HEK293 (cell line): ENCODE measurements around the gene AKR1C8.

ENCODE experiments used
- CTCF ChIA-PET: fragments of 350-600 bp; formaldehyde crosslinking; extraction: SDS; loops from one replicate; lab custom pipeline; 2021; ENCODE audit warnings: antibody characterized with exemption; lab: Yijun Ruan, JAX
- POLR2A ChIA-PET: fragments of 300-600 bp; formaldehyde crosslinking; extraction: SDS; loops from one replicate; lab custom pipeline; 2020; ENCODE audit warnings: antibody characterized with exemption, inconsistent platforms; lab: Yijun Ruan, JAX
- H3K27ac ChIP-seq: fragments of 200-500 bp; sonication (Bioruptor generic); 2 replicates; pipeline ENCODE4 v1.5.1; 2014; ENCODE audit warnings: low read depth, low read length, control low read depth, inconsistent platforms; ENCODE audit errors: extremely low read depth
- H3K36me3 ChIP-seq, 2 experiments: fragments of 200-500 bp in 1 of 2; sonication (Bioruptor generic) in 1 of 2; 1 replicate in 1 of 2; 2 replicates in 1 of 2; pipeline ENCODE4 v1.5.1; 2014 to 2017; ENCODE audit warnings: inconsistent platforms in 2 of 2, low read length in 2 of 2; ENCODE audit not compliant: control insufficient read depth in 2 of 2, insufficient read depth in 1 of 2
- H3K4me1 ChIP-seq: fragments of 200-500 bp; sonication (Bioruptor generic); 2 replicates; pipeline ENCODE4 v1.5.1; 2014; ENCODE audit warnings: mild to moderate bottlenecking, low read length, inconsistent platforms; ENCODE audit not compliant: control insufficient read depth, insufficient read depth
- H3K4me3 ChIP-seq: 2 replicates; pipeline ENCODE4 v1.5.1; 2011; ENCODE audit warnings: low read depth, mild to moderate bottlenecking, control low read depth, low read length, moderate library complexity
- H3K9me3 ChIP-seq: fragments of 200-500 bp; sonication (Bioruptor generic); 2 replicates; pipeline ENCODE4 v1.5.1; 2014; ENCODE audit warnings: low read depth, low read length, inconsistent platforms; ENCODE audit not compliant: control insufficient read depth, insufficient read depth
- AEBP2 ChIP-seq: fragments of 450-650 bp; formaldehyde crosslinking; IDR thresholded peaks from 2 replicates; pipeline ENCODE4 v1.5.1; 2016; ENCODE audit warnings: missing biosample characterization, missing genetic modification characterization, borderline replicate concordance
- KLF16 ChIP-seq: fragments of 450-650 bp; formaldehyde crosslinking; IDR thresholded peaks from 2 replicates; pipeline ENCODE4 v1.5.1; 2017; ENCODE audit warnings: missing biosample characterization, missing genetic modification characterization
- KLF7 ChIP-seq: fragments of 450-650 bp; formaldehyde crosslinking; IDR thresholded peaks from 2 replicates; pipeline ENCODE4 v1.5.1; 2016; ENCODE audit warnings: missing biosample characterization, missing genetic modification characterization, borderline replicate concordance
- PATZ1 ChIP-seq: fragments of 450-650 bp; formaldehyde crosslinking; IDR thresholded peaks from 2 replicates; pipeline ENCODE4 v1.5.1; 2016; ENCODE audit warnings: missing biosample characterization, missing genetic modification characterization
- PRDM6 ChIP-seq: fragments of 450-650 bp; formaldehyde crosslinking; IDR thresholded peaks from 2 replicates; pipeline ENCODE4 v1.5.1; 2017; ENCODE audit warnings: missing biosample characterization, missing genetic modification characterization
- SP2 ChIP-seq: fragments of 450-650 bp; formaldehyde crosslinking; IDR thresholded peaks from 2 replicates; pipeline ENCODE4 v1.5.1; 2016; ENCODE audit warnings: missing biosample characterization, missing genetic modification characterization
- TSHZ1 ChIP-seq: fragments of 450-650 bp; formaldehyde crosslinking; IDR thresholded peaks from 2 replicates; pipeline ENCODE4 v1.5.1; 2016; ENCODE audit warnings: missing biosample characterization, missing genetic modification characterization, borderline replicate concordance
- ZBTB44 ChIP-seq: fragments of 450-650 bp; IDR thresholded peaks from 2 replicates; pipeline ENCODE4 v1.5.1; 2018; ENCODE audit warnings: missing biosample characterization, mild to moderate bottlenecking, missing genetic modification characterization
- ZBTB6 ChIP-seq: fragments of 450-650 bp; formaldehyde crosslinking; IDR thresholded peaks from 2 replicates; pipeline ENCODE4 v1.5.1; 2017; ENCODE audit warnings: missing biosample characterization, missing genetic modification characterization
- ZNF169 ChIP-seq: fragments of 450-650 bp; formaldehyde crosslinking; IDR thresholded peaks from 2 replicates; pipeline ENCODE4 v1.5.1; 2016; ENCODE audit warnings: missing biosample characterization, missing genetic modification characterization
- ZNF248 ChIP-seq: fragments of 450-650 bp; formaldehyde crosslinking; IDR thresholded peaks from 2 replicates; pipeline ENCODE4 v1.5.1; 2017; ENCODE audit warnings: missing biosample characterization, missing genetic modification characterization
- ZNF362 ChIP-seq: fragments of 450-650 bp; formaldehyde crosslinking; IDR thresholded peaks from 2 replicates; pipeline ENCODE4 v1.5.1; 2016; ENCODE audit warnings: missing biosample characterization, missing genetic modification characterization
- ZNF37A ChIP-seq: fragments of 450-650 bp; IDR thresholded peaks from 2 replicates; pipeline ENCODE4 v1.5.1; 2018; ENCODE audit warnings: missing biosample characterization, missing genetic modification characterization
- ZNF501 ChIP-seq: fragments of 450-650 bp; formaldehyde crosslinking; IDR thresholded peaks from 2 replicates; pipeline ENCODE4 v1.5.1; 2016; ENCODE audit warnings: missing biosample characterization, missing genetic modification characterization
- ZNF530 ChIP-seq: fragments of 450-650 bp; formaldehyde crosslinking; IDR thresholded peaks from 2 replicates; pipeline ENCODE4 v1.5.1; 2016; ENCODE audit warnings: low read depth, missing biosample characterization, missing genetic modification characterization
- ZNF561 ChIP-seq: fragments of 450-650 bp; IDR thresholded peaks from 2 replicates; pipeline ENCODE4 v1.5.1; 2018; ENCODE audit warnings: missing biosample characterization, missing genetic modification characterization, borderline replicate concordance
- ZNF600 ChIP-seq: fragments of 450-650 bp; formaldehyde crosslinking; IDR thresholded peaks from 2 replicates; pipeline ENCODE4 v1.5.1; 2016; ENCODE audit warnings: missing biosample characterization, missing genetic modification characterization
- ZNF623 ChIP-seq: fragments of 450-650 bp; formaldehyde crosslinking; IDR thresholded peaks from 2 replicates; pipeline ENCODE4 v1.5.1; 2016; ENCODE audit warnings: missing biosample characterization, missing genetic modification characterization
- ZNF664 ChIP-seq: fragments of 450-650 bp; formaldehyde crosslinking; IDR thresholded peaks from 2 replicates; pipeline ENCODE4 v1.5.1; 2016; ENCODE audit warnings: missing biosample characterization, missing genetic modification characterization
- ZNF747 ChIP-seq: fragments of 450-650 bp; formaldehyde crosslinking; IDR thresholded peaks from 2 replicates; pipeline ENCODE4 v1.5.1; 2016; ENCODE audit warnings: missing biosample characterization, missing genetic modification characterization
- ZNF768 ChIP-seq: fragments of 450-650 bp; formaldehyde crosslinking; IDR thresholded peaks from 2 replicates; pipeline ENCODE4 v1.5.1; 2018; ENCODE audit warnings: missing biosample characterization, mild to moderate bottlenecking, missing genetic modification characterization
- ZNF791 ChIP-seq: fragments of 450-650 bp; formaldehyde crosslinking; IDR thresholded peaks from 2 replicates; pipeline ENCODE4 v1.5.1; 2016; ENCODE audit warnings: missing biosample characterization, missing genetic modification characterization

Gene AKR1C8

GRCh38 chr10:5159126-5159525 lies 25.8 kb downstream of the AKR1C8 start (continued):
- TF ChIP-seq ZNF561 (no peak), ZNF501 (tag by site-specific recombination) (no peak), PRDM6 (tag by site-specific recombination) (no peak), ZNF600 (tag by site-specific recombination) (no peak), ZNF664 (tag by site-specific recombination) (no peak), ZBTB44 (tag by site-specific recombination) (no peak), KLF16 (tag by site-specific recombination) (no peak)

GRCh38 chr10:5157501-5157900 lies 27.4 kb downstream of the AKR1C8 start:
- TF ChIP-seq ZNF530 (tag by site-specific recombination) (no peak), ZNF501 (tag by site-specific recombination) (no peak), SP2 (tag by site-specific recombination) (no peak), ZBTB6 (no peak), ZNF169 (tag by site-specific recombination) (no peak), KLF7 (tag by site-specific recombination) (no peak), ZNF747 (tag by site-specific recombination) (no peak), ZNF37A (no peak), ZNF791 (no peak), ZNF768 (tag by site-specific recombination) (no peak), ZNF623 (tag by site-specific recombination) (no peak), ZNF248 (tag by site-specific recombination) (no peak)
- TF ChIP-seq, all 188 proteins: peak for 0
- Histone ChIP-seq H3K4me3 (no peak overlapping the region), H3K27ac (no peak overlapping the region), H3K9me3 (no peaks in the 10 kb centered on the region), H3K36me3 (no peaks in the 10 kb centered on the region), H3K4me1 (no peaks in the 10 kb centered on the region)
- ChIA-PET CTCF (interaction anchor here (0.6 kb wide), 1 partner anchor 56 kb away, joined by 6 read pairs; no protein-coding TSS in a partner anchor), POLR2A (no interaction called here)

- CTCF ChIA-PET: no interaction called here
- no peak for TF ChIP-seq TSHZ1 (tag by site-specific recombination)
- TF ChIP-seq AEBP2 (tag by site-specific recombination): no peak
- no peak for TF ChIP-seq ZNF362 (tag by site-specific recombination)
- no peak for TF ChIP-seq PATZ1
- TF ChIP-seq, all 188 proteins: peak for 0
- Histone ChIP-seq H3K36me3 (no peaks in the 10 kb centered on the region), H3K9me3 (no peaks in the 10 kb centered on the region), H3K4me1 (no peaks in the 10 kb centered on the region), H3K27ac (no peak overlapping the region), H3K4me3 (no peak overlapping the region)
- POLR2A ChIA-PET: no interaction called here
Observed at GRCh38 chr10:5155951-5156350, 29.0 kb downstream of the AKR1C8 start.
